ENCODE data around the gene KRTAP10-3.
"Not testable (repeated sequence)": the region's sequence is repeated elsewhere in the genome, so short reads cannot be mapped to it uniquely, and the experiment has no call there.

KRTAP10-3 gene

GRCh38 chr21:44558695-44559094, at the start of gene KRTAP10-3:
TSS of gene KRTAP10-3 (minus strand) at chr21:44558795. CDS start at chr21:44558715, 80 bp downstream.
- no peak for DNase-seq (ENCODE audit: extremely low spot score)
- TF ChIP-seq CTCF (IDR thresholded peaks at IDR 0.05; ENCODE audit: control extremely low read depth, extremely low read depth, low read depth, missing control alignments) = no peak
- POLR2A ChIA-PET = no interaction called here
- CTCF ChIA-PET = no interaction called here

GRCh38 chr21:44606495-44606894, 47.9 kb upstream of the KRTAP10-3 start:
- CTCF ChIA-PET = no interaction called here
- POLR2A ChIA-PET = no interaction called here
- DNase-seq (ENCODE audit: extremely low spot score) = no peak
- no peak for TF ChIP-seq CTCF (IDR thresholded peaks at IDR 0.05; ENCODE audit: control extremely low read depth, extremely low read depth, low read depth, missing control alignments)

GRCh38 chr21:44603911-44604310, 45.3 kb upstream of the KRTAP10-3 start:
- POLR2A ChIA-PET = no interaction called here
- no peak for TF ChIP-seq CTCF (IDR thresholded peaks at IDR 0.05; ENCODE audit: control extremely low read depth, extremely low read depth, low read depth, missing control alignments)
- DNase-seq (ENCODE audit: extremely low spot score) = no peak
- CTCF ChIA-PET = no interaction called here

GRCh38 chr21:44603109-44603875, 44.7 kb upstream of the KRTAP10-3 start:
- ChIA-PET CTCF (no interaction called here), POLR2A (no interaction called here)
- no peak for TF ChIP-seq CTCF (IDR thresholded peaks at IDR 0.05; ENCODE audit: control extremely low read depth, extremely low read depth, low read depth, missing control alignments)
- DNase-seq (ENCODE audit: extremely low spot score) = no peak

GRCh38 chr21:44602463-44602850, 43.9 kb upstream of the KRTAP10-3 start:
- ChIA-PET POLR2A (no interaction called here), CTCF (no interaction called here)
- DNase-seq (ENCODE audit: extremely low spot score) = no peak
- no peak for TF ChIP-seq CTCF (IDR thresholded peaks at IDR 0.05; ENCODE audit: control extremely low read depth, extremely low read depth, low read depth, missing control alignments)

GRCh38 chr21:44601596-44602462, 43.2 kb upstream of the KRTAP10-3 start:
- CTCF ChIA-PET = no interaction called here
- TF ChIP-seq CTCF (IDR thresholded peaks at IDR 0.05; ENCODE audit: control extremely low read depth, extremely low read depth, low read depth, missing control alignments) = no peak
- POLR2A ChIA-PET = no interaction called here
- DNase-seq (ENCODE audit: extremely low spot score) = no peak

GRCh38 chr21:44601091-44601490, 42.5 kb upstream of the KRTAP10-3 start:
- CTCF ChIA-PET, POLR2A ChIA-PET: not testable (repeated sequence)

GRCh38 chr21:44600118-44600978, 41.8 kb upstream of the KRTAP10-3 start, which contains the start of gene KRTAP10-7:
TSS of gene KRTAP10-7 (plus strand) at chr21:44600597. CDS start at chr21:44600622, 25 bp downstream.
- POLR2A ChIA-PET, CTCF ChIA-PET: not testable (repeated sequence)

More at GRCh38 chr21:44601091-44601490, 42.5 kb upstream of the KRTAP10-3 start:
- DNase-seq (ENCODE audit: extremely low spot score) = not testable (repeated sequence)

More at GRCh38 chr21:44600118-44600978, 41.8 kb upstream of the KRTAP10-3 start, which contains the start of gene KRTAP10-7:
- not testable (repeated sequence) for DNase-seq (ENCODE audit: extremely low spot score)

Data from GM10248 (cell line).